Neutrophil (primary cell): ENCODE data around the gene PODXL2.

Experiments
- H3K27ac ChIP-seq: fragments of 200-600 bp; sonication (generic); 2 replicates; pipeline ENCODE4 v1.5.1; 2016; ENCODE audit warnings: mild to moderate bottlenecking, moderate library complexity
- H3K27me3 ChIP-seq: fragments of 200-600 bp; sonication (generic); 2 replicates; pipeline ENCODE4 v1.6.0; 2016; ENCODE audit warnings: mild to moderate bottlenecking
- H3K36me3 ChIP-seq: fragments of 200-600 bp; sonication (generic); 2 replicates; pipeline ENCODE4 v1.5.1; 2017
- H3K4me1 ChIP-seq, 2 experiments: fragments of 200-600 bp in 1 of 2; sonication (generic) in 1 of 2; 1 replicate in 1 of 2; 2 replicates in 1 of 2; pipeline versions ENCODE4 v1.5.1 to v1.6.1; 2013 to 2016; ENCODE audit warnings: low read depth in 1 of 2, low read length in 1 of 2, mild to moderate bottlenecking in 1 of 2, moderate library complexity in 1 of 2; ENCODE audit not compliant: control insufficient read depth in 1 of 2, insufficient read depth in 1 of 2
- H3K4me3 ChIP-seq, 2 experiments: fragments of 200-600 bp in 1 of 2; sonication (generic) in 1 of 2; 1 replicate in 1 of 2; 2 replicates in 1 of 2; pipeline ENCODE4 v1.5.1; 2013 to 2016; ENCODE audit warnings: low read depth in 1 of 2, low read length in 1 of 2, mild to moderate bottlenecking in 1 of 2, moderate library complexity in 1 of 2
- H3K9me3 ChIP-seq: fragments of 200-600 bp; sonication (generic); 2 replicates; pipeline ENCODE4 v1.5.1; 2016
- CTCF ChIP-seq: fragments of 200-600 bp; sonication (generic); IDR thresholded peaks from 2 replicates; pipeline ENCODE4 v1.5.1; 2016; ENCODE audit warnings: antibody characterized with exemption

The PODXL2 gene

DNA sequence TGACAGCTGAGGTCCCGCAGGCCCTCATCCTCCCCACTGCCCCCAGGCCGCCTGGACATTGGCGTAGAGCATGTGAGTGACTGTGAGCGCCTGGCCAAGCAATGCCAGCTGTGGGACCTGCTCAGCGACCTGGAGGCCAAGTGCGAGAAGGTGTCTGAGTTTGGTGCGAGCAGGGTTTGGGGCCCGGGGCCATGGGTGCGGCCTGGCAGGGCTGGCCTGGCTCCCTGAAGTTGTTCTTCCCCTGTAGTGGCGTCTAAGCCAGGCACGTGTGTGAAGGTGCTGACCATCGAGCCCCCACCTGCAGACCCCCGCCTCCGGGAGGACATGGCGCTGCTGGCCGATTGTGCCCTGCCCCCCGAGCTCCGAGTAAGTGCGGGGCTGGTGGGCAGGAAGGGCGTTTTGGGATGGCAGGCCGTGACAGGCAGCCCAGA lies 48.0 kb downstream of the PODXL2 start:
- peak overlapping the region; percentile 99 for H3K27ac ChIP-seq
- no peaks in the 10 kb centered on the region for H3K9me3 ChIP-seq
- peaks cover 82 to 89% of the 10 kb centered on the region in 2 experiments for H3K4me1 ChIP-seq
- peak overlapping the region; percentile 79 to 93 for H3K4me3 ChIP-seq
- peaks cover 83% of the 10 kb centered on the region for H3K36me3 ChIP-seq
- TF ChIP-seq CTCF: no peak
- no peaks in the 10 kb centered on the region for H3K27me3 ChIP-seq

DNA sequence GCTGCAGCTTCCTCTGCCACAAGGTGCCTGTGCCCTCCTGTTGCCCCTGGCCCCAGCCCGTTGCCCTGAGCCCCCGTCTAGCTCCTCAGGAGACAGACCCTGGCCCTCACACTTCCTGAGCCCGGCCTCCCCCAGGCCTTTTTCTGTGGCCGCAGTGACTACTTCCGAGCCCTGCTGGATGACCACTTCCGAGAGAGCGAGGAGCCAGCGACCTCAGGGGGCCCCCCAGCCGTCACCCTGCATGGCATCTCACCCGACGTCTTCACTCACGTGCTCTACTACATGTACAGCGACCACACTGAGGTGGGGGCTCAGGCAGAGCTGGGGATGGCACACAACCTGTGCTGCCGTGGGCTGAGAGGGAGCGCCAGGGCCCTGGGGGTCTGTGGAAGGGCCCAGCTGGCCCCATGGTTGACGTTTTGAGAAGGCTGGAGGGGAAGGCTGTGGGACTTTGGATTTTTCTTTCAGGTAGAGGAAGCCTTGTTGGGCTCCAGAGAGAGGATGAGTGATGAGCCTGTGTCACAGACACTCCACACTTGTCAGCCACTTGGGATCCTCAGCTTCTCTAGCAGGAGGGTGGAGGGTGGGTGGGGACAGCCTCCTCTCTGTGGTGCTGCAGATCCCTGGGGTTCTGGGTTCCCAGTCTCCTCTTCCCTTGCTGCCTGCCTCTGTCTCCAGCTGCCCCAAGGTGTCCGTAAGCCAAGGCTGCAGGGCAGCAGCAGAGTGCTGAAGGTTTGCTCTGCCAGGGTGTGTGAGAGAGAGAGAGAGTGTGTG lies 48.7 kb downstream of the PODXL2 start:
- no peaks in the 10 kb centered on the region for H3K27me3 ChIP-seq
- H3K36me3 ChIP-seq: peaks cover 91% of the 10 kb centered on the region
- H3K27ac ChIP-seq: peak overlapping the region; percentile 99
- H3K4me3 ChIP-seq: peak overlapping the region; percentile 79 to 93
- H3K9me3 ChIP-seq: no peaks in the 10 kb centered on the region
- no peak for TF ChIP-seq CTCF
- H3K4me1 ChIP-seq: peaks cover 87 to 94% of the 10 kb centered on the region in 2 experiments

GRCh38 chr3:127678315-127678599 lies 49.3 kb downstream of the PODXL2 start:
- Histone ChIP-seq H3K27ac (peak overlapping the region; percentile 99), H3K4me1 (peaks cover 92 to 99% of the 10 kb centered on the region in 2 experiments), H3K36me3 (peaks cover 95% of the 10 kb centered on the region), H3K4me3 (peak overlapping the region; percentile 79 to 93), H3K9me3 (no peaks in the 10 kb centered on the region), H3K27me3 (no peaks in the 10 kb centered on the region)
- TF ChIP-seq CTCF: no peak

DNA sequence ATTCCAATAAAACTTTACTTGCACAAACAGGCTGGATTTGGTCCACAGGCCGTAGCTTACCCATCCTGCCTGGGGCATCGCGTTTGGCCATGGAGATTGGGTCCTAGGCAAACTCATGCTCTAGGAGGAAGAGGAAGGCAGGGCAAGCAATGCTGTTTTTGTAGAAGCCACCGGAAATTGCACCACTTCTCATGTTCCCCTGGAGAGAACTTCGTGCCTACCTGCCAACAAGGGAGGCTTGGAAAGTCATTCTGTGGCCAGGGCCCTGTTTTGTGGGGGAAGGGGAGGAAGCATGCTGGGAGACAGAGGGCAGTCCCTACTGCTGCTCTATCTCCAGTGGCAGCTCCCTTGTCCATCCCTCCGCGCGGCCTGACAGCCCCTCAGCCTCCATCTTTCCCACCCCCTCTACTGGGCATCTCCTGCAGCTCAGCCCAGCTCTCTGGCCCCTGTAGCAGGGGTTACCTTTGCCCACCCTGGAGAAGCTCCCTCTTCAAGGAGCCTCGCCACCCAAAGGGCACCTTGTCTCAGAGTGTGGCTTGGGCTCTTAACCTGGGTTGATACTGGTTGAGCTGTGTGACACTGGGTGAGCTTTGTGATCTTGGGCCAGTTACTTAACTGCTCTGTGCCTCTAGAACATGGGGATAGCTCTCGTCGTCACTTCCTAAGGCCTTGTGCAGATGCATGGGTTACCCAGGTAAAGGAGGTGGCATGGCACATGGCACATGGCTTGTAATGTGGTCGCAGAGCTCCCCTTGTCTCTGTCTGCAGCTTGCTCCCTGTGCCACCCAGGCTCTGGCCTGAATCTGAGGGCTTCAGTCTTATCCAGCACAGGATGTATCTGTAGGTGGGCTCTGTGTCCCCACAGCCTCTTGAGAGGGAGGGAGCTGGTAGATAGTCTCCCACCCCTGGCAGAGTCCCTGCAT lies 49.9 kb downstream of the PODXL2 start:
- Histone ChIP-seq H3K27me3 (no peaks in the 10 kb centered on the region), H3K36me3 (peaks cover 91% of the 10 kb centered on the region), H3K9me3 (no peaks in the 10 kb centered on the region), H3K27ac (peak overlapping the region; percentile 99), H3K4me3 (peak overlapping the region; percentile 79 to 93), H3K4me1 (peaks cover 98 to 100% of the 10 kb centered on the region in 2 experiments)
- TF ChIP-seq CTCF: peak; percentile 42

DNA sequence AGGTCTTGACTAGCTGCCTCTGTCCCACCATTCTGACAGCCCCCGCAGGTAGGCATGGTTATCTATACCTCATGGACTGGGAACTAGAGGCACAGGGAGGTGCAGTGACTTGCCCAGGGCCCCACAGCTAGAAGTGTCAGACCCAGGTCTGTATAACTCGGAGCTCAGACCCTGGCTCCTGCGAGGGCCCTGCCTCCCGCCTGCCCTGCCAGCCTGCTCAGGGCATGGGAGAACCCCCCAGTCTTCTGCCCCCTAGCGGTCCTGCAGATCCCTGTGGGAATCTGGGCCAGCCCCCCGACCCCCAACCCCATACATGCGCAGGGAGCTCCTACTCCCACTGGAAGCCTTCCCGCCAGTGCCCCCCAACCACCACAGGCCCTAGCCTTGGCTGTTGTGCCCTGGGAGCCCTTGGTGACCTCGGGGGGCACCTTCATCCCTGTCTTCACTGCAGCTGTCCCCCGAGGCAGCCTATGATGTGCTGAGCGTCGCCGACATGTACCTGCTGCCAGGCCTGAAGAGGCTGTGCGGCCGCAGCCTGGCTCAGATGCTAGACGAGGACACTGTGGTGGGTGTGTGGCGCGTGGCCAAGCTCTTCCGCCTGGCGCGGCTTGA lies 50.7 kb downstream of the PODXL2 start:
- Histone ChIP-seq H3K9me3 (no peaks in the 10 kb centered on the region), H3K36me3 (peaks cover 83% of the 10 kb centered on the region), H3K27me3 (no peaks in the 10 kb centered on the region), H3K4me3 (peak overlapping the region; percentile 79 to 93), H3K4me1 (peaks cover 100% of the 10 kb centered on the region in 2 experiments), H3K27ac (peak overlapping the region; percentile 99)
- TF ChIP-seq CTCF: no peak
